ENCODE measurements around the gene RYR1.
"Not testable (repeated sequence)": the region's sequence is repeated elsewhere in the genome, so short reads cannot be mapped to it uniquely, and the experiment has no call there.

DNA sequence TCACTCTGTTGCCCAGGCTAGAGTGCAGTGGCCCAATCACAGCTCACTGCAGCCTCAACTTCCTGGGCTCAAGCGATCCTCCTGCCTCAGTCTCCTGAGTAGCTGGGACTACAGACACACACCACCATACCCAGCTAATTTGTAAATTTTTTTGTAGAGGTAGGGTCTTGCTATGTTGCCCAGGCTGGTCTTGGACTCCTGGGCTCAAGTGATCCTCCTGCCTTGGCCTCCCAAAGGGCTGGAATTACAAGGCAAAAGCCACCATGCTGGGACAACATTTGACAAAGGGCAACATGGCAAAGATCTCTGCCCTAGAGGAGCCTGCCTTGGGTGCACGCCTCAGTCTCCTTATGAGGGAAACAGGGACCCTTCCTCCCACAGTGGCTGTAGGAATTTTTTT is 61.9 kb downstream of the RYR1 start:
- not testable (repeated sequence) for TF ChIP-seq EP300 (IDR thresholded peaks at IDR 0.05; ENCODE audit: borderline replicate concordance in 1 of 2, low read depth in 1 of 2, low read length in 1 of 2); CTCF (IDR thresholded peaks at IDR 0.05); NRF1 (IDR thresholded peaks at IDR 0.05; ENCODE audit: low read depth, low read length); YY1 (IDR thresholded peaks at IDR 0.05; ENCODE audit: low read depth); RFX5 (IDR thresholded peaks at IDR 0.05; ENCODE audit: low read length); POLR2AphosphoS5 (IDR thresholded peaks at IDR 0.05; ENCODE audit: low read depth, low read length); JUND (IDR thresholded peaks at IDR 0.05); RCOR1 (IDR thresholded peaks at IDR 0.05; ENCODE audit: low read length); CHD2 (IDR thresholded peaks at IDR 0.05; ENCODE audit: low read length, partially characterized antibody)
- TF ChIP-seq, protein P1, sequence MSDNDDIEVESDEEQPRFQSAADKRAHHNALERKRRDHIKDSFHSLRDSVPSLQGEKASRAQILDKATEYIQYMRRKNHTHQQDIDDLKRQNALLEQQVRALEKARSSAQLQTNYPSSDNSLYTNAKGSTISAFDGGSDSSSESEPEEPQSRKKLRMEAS (IDR thresholded peaks at IDR 0.05; ENCODE audit: low read depth), result not testable (repeated sequence)

All from SK-N-SH (cell line).